GM21390 (cell line): ENCODE measurements around the gene LIF.
A peak's percentile ranks its signal among the peaks of the same experiment; 100 is the strongest.

ENCODE experiments used
- ATAC-seq: cut with Tn5 transposase; IDR thresholded peaks from one replicate; pipeline ENCODE4 v1.9.1; 2021; ENCODE audit not compliant: unreplicated experiment

The LIF gene

GRCh38 chr22:30284666-30285065, 38.1 kb upstream of the LIF start:
- ATAC-seq, result no peak

DNA sequence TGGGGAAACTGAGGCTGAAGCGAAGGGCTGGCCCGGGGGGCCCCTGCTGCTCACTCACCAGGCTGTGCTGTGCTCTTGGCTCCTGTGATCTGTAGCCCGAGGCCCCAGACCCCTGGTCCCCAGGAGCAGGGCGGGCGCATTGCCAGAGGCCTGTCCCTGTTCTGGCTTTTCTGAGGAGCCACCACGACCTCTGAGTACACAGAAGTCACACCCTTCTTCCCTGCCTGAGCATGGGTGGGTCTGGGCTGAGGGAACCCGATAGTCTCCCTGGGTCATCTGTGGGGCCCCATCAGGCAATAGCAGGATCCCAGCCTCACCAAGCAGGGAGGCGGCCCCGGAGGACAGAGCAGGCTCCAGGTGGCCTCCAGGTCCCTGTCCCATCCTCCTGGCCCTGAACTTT, 37.6 kb upstream of the LIF start:
- ATAC-seq, result no peak

GRCh38 chr22:30283342-30283741, 36.8 kb upstream of the LIF start:
- no peak for ATAC-seq

- ATAC-seq, result no peak
Measured at GRCh38 chr22:30282616-30283046, 36.1 kb upstream of the LIF start.

DNA sequence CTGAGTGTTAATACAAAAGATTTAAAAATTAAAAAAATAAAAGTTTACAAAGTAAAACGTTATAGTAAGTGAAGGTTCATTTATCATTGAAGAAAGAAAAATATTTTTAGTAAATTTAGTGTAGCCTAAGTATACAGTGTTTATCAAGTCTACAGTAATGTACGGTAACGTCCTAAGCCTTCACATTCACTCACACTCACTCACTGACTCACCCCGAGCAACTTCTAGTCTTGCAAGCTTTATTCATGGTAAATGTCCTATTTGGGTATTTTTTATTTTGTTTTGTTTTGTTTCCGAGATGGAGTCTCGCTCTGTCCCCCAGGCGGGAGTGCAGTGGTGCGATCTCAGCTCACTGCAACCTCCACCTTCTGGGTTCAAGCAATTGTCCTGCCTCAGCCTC, 33.9 kb upstream of the LIF start:
- no peak for ATAC-seq

- no peak for ATAC-seq
Measured at GRCh38 chr22:30279932-30280331, 33.4 kb upstream of the LIF start.

- ATAC-seq, result no peak
Measured at GRCh38 chr22:30279046-30279788, 32.7 kb upstream of the LIF start.

DNA sequence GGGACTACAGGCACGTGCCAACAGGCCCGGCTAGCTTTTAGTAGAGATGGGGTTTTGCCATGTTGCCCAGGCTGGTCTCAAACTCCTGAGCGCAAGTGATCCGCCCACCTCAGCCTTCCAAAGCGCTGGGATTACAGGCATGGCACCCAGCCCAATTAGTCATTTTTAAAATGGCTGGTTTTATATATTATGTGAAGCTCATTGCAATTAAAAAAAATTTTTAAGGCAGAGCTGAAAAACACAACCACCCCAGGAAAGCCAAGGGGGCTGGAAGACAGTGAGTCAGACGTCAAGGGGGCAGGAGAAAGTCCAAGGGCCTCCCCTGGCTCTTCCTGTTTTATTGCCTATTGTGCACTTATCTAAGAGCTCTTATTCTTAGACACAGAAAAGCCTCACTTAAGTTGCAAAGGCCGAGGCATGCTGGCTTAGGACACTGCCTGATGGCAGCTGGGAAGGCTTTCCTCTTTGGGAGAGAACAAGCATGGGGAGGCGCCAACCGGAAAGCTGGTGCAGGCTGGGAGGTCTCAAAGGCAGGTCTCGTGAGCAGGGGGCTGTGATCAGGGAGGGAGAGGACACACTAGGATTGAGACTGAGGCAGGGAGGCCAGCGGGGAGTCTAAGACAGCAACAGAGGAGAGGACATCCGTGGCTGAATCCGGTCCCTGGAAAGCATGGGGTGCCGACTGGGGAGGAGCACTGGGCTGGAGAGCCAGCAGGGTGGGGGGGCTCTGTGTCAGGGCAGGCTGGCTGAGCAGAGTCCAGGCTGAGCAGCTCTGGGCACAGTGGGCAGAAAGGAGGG, 31.2 kb upstream of the LIF start:
- ATAC-seq, result no peak

- ATAC-seq, result no peak
Measured at GRCh38 chr22:30276039-30276438, 29.5 kb upstream of the LIF start.

- no peak for ATAC-seq
Measured at GRCh38 chr22:30275625-30276024, 29.1 kb upstream of the LIF start.

- no peak for ATAC-seq
Measured at GRCh38 chr22:30274437-30274812, 27.9 kb upstream of the LIF start.

- ATAC-seq, result no peak
Measured at GRCh38 chr22:30273711-30274436, 27.3 kb upstream of the LIF start.

DNA sequence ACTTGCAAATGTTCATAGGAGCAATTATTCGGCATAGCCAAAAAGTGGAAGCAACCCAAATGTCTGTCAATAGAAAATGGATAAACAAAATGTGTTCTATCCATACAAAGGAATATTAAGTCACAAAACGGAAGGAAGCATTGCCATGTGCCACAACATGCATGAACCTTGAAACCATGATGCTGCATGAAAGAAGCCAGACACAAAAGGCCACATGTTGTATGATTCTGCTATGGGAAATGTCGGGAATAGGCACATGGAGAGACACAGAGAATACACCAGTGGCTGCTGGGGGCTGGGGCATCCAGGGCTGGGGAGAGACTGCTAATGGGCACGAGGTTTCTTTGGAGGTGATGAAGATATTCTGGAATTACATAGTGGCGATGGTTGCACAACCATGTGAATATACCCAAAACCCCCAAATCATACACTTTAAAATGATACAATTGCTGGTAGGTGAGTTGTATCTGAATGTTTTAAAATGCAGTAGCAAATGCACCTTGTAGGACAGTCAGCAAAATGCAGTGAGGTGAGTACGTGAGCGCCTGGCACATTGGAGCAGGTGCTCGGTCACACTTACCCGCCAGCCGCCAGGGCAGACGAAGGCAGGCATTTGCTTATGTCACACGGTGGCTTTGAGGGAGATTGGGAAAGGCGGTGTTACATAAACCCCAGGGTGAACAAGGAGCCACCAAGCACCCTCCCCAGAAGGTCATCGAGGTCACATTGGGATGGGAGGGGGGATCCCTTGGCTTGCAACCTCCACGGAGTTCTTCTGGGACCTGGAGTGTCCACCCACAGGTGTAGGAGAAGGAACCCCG, 26.4 kb upstream of the LIF start:
- no peak for ATAC-seq

- no peak for ATAC-seq
Measured at GRCh38 chr22:30270832-30271231, 24.3 kb upstream of the LIF start.

DNA sequence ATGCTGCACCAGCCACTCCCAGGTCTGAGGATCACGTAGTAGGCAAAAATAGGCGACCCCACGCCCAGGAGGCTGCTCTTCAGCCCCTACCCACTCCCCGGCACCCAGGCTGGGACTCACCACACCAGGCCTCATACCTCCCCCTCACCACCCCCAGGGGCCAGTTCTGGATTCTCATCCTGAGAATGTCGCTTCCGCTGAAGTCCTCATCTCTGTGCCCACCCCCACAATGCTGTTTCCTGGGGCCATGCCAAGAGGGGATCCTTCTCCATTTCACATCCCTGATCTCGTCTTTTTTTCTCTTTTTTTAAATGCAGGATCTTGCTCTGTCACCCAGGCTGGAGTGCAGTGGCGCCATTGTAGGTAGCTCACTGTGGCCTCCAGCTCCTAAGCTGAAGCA, 21.8 kb upstream of the LIF start:
- no peak for ATAC-seq

DNA sequence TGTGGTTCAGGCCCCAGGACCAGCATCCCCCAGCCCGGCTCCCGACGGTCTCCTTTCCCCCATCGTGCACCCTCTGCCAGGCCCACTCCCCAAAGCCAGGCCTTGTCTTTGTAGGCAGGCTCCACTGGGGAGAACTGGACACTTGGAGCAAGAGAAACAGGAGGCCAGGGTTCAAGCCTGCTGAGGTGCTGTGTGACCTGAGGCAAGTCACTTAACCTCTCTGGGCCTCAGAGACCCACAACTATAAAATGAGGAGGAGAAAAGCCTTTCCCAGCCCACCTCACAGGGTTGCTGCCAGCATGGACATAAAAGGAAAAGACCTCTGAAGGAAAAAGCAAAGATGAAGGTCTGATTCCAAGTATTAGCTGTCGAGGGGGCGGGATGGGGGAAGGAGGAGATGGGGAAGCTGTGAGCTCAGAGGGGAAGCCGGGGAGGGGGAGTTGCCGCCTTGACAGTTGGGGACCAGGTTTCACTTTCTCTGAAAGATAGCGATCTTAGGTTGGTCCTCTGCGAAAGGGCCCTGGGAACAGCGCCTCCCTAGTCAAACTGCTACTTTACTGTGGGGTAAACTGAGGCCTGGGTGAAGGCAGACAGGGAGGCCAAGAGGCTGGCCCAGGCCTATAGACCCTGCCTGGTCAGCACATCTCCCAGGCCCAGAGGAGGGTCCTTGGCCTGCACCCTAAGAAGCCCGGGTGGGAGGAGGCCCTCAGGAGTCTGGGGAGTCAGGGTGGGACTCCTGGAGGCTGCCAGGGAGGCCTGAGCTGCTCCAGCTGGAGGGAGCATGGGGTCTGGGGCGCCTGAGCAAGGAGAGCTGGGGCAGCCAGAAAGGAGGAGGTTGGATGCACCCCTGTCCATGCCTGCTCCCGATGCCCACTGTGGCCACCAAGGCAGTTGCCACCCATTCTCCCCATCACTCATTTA, 21.1 kb upstream of the LIF start:
- no peak for ATAC-seq

DNA sequence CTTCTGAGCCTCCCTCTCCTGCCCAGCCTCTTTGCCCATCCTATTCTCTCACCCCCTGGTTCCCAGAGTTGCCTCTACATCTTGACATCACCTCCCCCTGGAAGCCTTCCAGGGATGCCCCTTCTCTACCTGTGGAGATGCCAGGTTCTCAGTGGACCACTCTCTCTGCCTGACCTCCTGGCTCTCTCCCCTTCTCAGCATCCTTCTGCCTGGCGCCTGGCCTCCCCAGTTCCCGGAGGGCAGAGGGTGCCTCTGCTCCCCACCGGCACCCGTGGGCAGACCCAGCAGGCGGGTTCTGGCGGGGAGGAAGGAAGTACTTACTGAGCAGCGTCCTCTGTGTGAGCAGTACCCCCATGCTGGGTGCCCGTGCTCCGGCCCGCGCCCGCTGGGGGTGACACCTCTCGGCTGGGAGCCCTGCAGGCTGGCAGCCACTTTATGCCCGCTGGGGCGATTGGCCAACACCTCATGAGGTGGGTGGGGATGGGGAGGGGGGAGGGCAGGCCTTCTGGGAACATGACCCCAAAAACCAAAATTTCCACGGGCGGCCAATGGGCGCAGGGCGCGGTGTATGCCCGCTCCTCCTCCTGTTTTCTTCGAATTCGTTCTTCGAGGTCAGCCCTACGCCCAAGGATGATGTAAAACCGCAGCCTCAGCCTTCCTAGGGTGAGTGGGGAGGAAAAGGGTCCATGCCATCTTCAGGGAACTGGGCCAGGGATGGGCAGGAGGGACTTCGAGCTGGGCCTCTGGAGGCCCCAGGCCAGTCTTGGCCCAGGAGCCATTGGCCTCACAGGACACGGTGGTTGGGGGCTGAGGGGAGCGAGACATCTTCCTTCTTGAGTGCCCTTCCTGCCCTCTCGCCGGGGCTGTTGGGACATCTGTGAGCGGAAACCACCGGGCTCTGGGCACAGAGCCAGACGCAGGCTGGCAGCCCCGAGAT, 20.2 kb upstream of the LIF start, which contains the start of gene OSM:
Gene OSM (minus strand): TSS at position 407 of the 937 bp plus-strand sequence. CDS start 52 bp downstream, at position 355.
- ATAC-seq, result peak; percentile 9

DNA sequence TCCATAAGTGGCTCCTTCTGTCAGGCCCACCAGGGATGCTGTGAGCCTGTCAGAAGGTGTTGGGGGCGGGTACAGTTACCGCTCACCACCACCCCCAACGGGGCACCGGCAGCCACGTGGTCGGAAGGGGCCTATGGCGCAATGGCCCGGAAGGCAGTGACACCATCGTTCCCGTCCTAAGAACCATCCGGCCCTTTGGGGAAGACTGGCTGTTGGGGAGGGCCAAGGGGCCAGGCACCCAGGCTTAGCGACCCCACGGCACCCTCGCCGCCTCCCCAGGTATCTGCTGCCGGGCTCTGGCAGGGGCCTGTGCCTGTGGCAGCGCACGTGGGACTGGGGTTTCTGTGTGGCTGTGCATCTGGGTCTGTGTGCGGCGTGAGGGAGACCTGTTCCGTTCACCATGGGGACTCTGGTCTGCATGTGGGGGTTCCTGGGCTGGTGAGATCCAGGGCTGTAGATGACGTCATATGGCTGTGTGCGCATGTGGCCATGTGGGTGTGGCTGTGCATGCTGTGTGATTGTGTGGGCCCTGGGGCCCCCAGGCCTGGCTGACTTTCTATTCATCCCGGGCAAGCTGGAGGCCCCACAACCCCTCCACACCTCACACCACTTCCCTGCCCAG, 19.4 kb upstream of the LIF start:
- peak; percentile 70 for ATAC-seq
